Tibial artery (tissue), 4 donors: ENCODE measurements around the gene CACNA1C.
"Not testable (repeated sequence)": the region's sequence is repeated elsewhere in the genome, so short reads cannot be mapped to it uniquely, and the experiment has no call there.

Source experiments
- DNase-seq, 2 donors: peaks; one replicate each; pipeline ENCODE4 v3.0.0-alpha.2; 2019
- H3K27ac ChIP-seq, 2 donors: fragments of 200-600 bp; sonication (generic) in 1 of 2; 1 replicate in 1 of 2; 2 replicates in 1 of 2; pipeline ENCODE4 v1.5.1; 2018 to 2019; ENCODE audit warnings: mild to moderate bottlenecking in 1 of 2
- H3K27me3 ChIP-seq, 2 donors: fragments of 200-600 bp; sonication (generic) in 1 of 2; one replicate each; pipeline versions ENCODE4 v1.5.1 to v1.6.0; 2016 to 2019
- H3K36me3 ChIP-seq, 3 donors: fragments of 200-600 bp; sonication (generic) in 2 of 3; one replicate each; pipeline ENCODE4 v1.5.1; 2016 to 2019; ENCODE audit warnings: mild to moderate bottlenecking in 2 of 3
- H3K4me1 ChIP-seq, 4 donors: fragments of 200-600 bp; sonication (generic) in 2 of 4; 1 replicate in 3 of 4; 2 replicates in 1 of 4; pipeline ENCODE4 v1.5.1; 2016 to 2019
- H3K4me3 ChIP-seq, 2 donors: fragments of 200-600 bp; sonication (generic) in 1 of 2; 1 replicate in 1 of 2; 2 replicates in 1 of 2; pipeline ENCODE4 v1.5.1; 2018 to 2019; ENCODE audit warnings: mild to moderate bottlenecking in 2 of 2
- H3K9me3 ChIP-seq, 3 donors: fragments of 200-600 bp; sonication (generic) in 1 of 3; one replicate each; pipeline ENCODE4 v1.5.1; 2016 to 2019
- CTCF ChIP-seq, 2 experiments: fragments of 200-600 bp in 1 of 2; fragments of 450-650 bp in 1 of 2; IDR thresholded peaks; one replicate each; pipeline ENCODE4 v1.5.1; 2017 to 2019; ENCODE audit warnings: antibody characterized with exemption in 2 of 2, mild to moderate bottlenecking in 1 of 2, moderate library complexity in 1 of 2
- intact Hi-C: fragments of 100-400 bp; cut with DNase I; formaldehyde crosslinking; loops from one replicate; pipeline ENCODE4 v1.15.0; 2023; ENCODE audit warnings: low total_unique reads

CACNA1C gene

DNA sequence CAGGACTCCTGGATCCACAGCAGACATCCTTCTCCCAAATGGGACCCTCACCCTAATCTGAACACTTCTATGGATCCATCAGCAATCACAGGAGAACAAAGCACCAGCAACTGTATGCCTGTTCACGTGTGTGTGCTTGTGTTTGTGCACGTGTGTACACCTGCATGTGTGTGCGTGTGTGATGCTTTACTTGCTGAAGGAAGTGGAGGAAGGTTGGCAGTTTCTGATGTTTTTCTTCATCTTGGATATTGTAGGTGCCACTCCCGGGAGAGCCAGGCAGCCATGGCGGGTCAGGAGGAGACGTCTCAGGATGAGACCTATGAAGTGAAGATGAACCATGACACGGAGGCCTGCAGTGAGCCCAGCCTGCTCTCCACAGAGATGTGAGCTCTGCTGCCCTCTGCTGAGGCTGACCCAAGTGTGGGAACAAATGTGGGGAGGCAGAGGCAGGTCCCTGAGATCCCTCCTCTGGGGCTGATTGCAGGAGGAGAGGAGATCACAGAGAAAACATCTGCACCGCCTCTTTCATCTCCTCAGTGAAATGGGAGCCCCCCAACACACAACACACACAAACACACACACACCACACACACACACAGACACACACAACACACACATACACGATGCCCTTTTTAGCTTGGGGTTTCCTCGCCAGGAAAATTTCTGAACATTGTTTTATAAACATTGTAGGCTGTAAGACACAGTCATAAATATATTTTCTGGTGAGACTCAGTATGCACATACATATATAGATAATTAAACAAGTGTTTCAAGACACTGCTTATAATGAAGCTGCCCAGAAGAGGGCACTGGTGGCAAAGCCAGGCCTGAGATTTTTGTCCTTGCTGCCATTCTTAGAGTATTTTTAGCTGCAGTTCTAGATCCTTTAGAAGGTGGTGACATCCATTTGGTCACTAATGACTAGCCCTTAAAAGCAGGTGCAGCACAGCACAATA is 629.8 kb downstream of the CACNA1C start:
- intact Hi-C loops: loop anchor here (10.0 kb wide), 1 partner anchor 92 kb away; no protein-coding TSS in a partner anchor
- peak in 1 of 2 experiments; percentile 13 for TF ChIP-seq CTCF (IDR thresholded peaks at IDR 0.05)
- DNase-seq: no peak
- H3K36me3 ChIP-seq: peaks cover 76 to 94% (median 84%) of the 10 kb centered on the region in 3 donors
- no peak overlapping the region for H3K27ac ChIP-seq
- no peak overlapping the region for H3K4me3 ChIP-seq
- H3K27me3 ChIP-seq: no peaks in the 10 kb centered on the region
- H3K9me3 ChIP-seq: no peaks in the 10 kb centered on the region
- no peaks in the 10 kb centered on the region for H3K4me1 ChIP-seq

DNA sequence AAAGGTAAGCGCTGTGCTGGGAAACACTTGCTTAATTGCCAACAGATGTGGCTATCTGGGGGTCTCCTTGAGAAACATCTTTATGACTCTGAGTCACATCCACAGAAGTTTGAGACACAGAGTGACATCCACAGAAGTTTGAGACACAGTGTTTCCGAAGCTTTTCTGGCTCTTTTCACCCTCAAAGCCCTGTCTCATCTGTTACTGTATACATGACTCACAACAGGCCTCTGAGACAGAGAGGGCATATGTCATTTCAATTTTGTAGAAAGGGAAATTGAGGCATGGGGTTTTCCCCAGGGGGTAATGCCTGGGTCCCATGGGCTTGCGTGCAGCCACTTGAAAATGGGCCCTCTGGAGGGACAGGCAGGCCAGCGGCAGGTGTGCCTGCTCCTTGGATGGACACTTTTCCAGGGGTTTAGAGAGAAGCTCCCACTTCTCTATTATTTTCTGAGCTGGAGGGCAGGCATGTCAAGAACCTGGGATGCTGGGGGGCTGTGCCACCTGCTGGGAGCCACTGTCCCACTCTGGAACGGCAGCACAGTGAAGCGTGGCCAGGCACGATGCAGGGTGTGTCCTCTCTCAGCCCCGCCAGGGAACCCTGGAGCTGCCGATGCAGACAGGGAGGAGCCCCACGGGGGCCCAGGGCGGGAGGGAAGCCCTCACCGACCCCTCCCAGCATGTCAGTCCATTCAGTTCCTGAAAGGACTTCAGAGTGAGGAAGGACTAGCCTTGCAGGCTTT is 630.7 kb downstream of the CACNA1C start:
- H3K9me3 ChIP-seq: no peaks in the 10 kb centered on the region
- no peak overlapping the region for H3K4me3 ChIP-seq
- DNase-seq: no peak
- peaks cover 76 to 94% (median 84%) of the 10 kb centered on the region in 3 donors for H3K36me3 ChIP-seq
- H3K4me1 ChIP-seq: no peaks in the 10 kb centered on the region
- no peak for TF ChIP-seq CTCF (IDR thresholded peaks at IDR 0.05)
- H3K27ac ChIP-seq: no peak overlapping the region
- no peaks in the 10 kb centered on the region for H3K27me3 ChIP-seq
- intact Hi-C loops: loop anchor here (10.0 kb wide), 1 partner anchor 91 kb away; no protein-coding TSS in a partner anchor

- not testable (repeated sequence) for H3K27me3 ChIP-seq, H3K4me3 ChIP-seq, DNase-seq, H3K4me1 ChIP-seq, H3K27ac ChIP-seq, H3K9me3 ChIP-seq
- peaks cover 79 to 94% (median 84%) of the 10 kb centered on the region in 3 donors for H3K36me3 ChIP-seq
- intact Hi-C loops: loop anchor here (10.0 kb wide), 1 partner anchor 91 kb away; no protein-coding TSS in a partner anchor
These were observed 631.2 kb downstream of the CACNA1C start for GRCh38 chr12:2684026-2684325.

- not testable (repeated sequence) for H3K4me3 ChIP-seq, DNase-seq, H3K27ac ChIP-seq, H3K27me3 ChIP-seq, H3K4me1 ChIP-seq, H3K9me3 ChIP-seq
- peaks cover 68 to 94% (median 79%) of the 10 kb centered on the region in 3 donors for H3K36me3 ChIP-seq
- intact Hi-C loops: loop anchor here (10.0 kb wide), 1 partner anchor 89 kb away; no protein-coding TSS in a partner anchor
These were observed 633.0 kb downstream of the CACNA1C start for GRCh38 chr12:2685620-2686279.

DNA sequence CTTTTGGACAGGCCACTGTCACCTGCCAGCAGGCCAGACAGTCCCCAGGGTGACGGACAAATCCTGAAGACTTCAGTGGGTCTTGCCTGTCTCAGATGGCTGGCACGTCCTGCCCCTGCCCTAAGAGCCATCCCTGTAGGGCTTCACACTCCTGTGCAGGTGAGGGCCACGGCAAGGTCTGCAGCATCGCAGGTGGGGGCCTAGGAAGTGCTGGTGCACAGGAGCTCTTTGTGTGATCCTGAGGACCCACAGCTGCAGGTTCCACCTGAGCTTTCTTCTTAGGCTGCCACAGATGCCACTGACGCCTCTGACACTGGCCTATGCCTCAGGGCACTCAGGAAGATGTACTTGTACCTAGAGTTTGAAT is 633.5 kb downstream of the CACNA1C start:
- Histone ChIP-seq H3K27ac (no peak overlapping the region), H3K36me3 (peaks cover 63 to 94% (median 74%) of the 10 kb centered on the region in 3 donors), H3K27me3 (no peaks in the 10 kb centered on the region), H3K4me1 (no peaks in the 10 kb centered on the region), H3K9me3 (no peaks in the 10 kb centered on the region), H3K4me3 (no peak overlapping the region)
- peak in 1 of 2 donors; percentile 55 for DNase-seq
- TF ChIP-seq CTCF (IDR thresholded peaks at IDR 0.05): no peak
- intact Hi-C loops: loop anchor here (10.0 kb wide), 1 partner anchor 89 kb away; no protein-coding TSS in a partner anchor

DNA sequence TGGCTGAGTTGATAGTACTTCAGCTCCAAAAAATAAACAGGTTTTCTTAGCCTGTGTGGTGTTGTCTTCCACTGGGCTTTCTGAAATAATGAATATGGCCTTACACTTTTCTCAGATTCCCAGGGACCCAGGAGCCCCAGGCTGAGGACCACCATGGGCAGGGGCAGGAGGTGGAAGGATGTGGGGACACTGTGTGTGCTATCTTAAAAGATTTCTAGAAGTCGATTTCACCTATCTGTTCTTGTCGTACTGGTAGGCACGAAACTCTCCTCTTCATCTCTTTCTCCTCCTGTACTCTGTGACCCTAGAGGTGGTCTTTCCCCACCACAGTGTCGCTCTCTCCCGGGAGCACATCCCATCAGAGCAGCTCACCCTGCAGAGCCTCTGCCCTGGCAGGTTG is 634.3 kb downstream of the CACNA1C start:
- DNase-seq: no peak
- no peaks in the 10 kb centered on the region for H3K9me3 ChIP-seq
- H3K4me3 ChIP-seq: no peak overlapping the region
- intact Hi-C loops: loop anchor here (10.0 kb wide), 1 partner anchor 88 kb away; no protein-coding TSS in a partner anchor
- H3K4me1 ChIP-seq: no peaks in the 10 kb centered on the region
- H3K36me3 ChIP-seq: peaks cover 61 to 90% (median 72%) of the 10 kb centered on the region in 3 donors
- TF ChIP-seq CTCF (IDR thresholded peaks at IDR 0.05): no peak
- H3K27me3 ChIP-seq: no peaks in the 10 kb centered on the region
- no peak overlapping the region for H3K27ac ChIP-seq
